ENCODE results near the gene LMO7.

- TF ChIP-seq, protein P1, sequence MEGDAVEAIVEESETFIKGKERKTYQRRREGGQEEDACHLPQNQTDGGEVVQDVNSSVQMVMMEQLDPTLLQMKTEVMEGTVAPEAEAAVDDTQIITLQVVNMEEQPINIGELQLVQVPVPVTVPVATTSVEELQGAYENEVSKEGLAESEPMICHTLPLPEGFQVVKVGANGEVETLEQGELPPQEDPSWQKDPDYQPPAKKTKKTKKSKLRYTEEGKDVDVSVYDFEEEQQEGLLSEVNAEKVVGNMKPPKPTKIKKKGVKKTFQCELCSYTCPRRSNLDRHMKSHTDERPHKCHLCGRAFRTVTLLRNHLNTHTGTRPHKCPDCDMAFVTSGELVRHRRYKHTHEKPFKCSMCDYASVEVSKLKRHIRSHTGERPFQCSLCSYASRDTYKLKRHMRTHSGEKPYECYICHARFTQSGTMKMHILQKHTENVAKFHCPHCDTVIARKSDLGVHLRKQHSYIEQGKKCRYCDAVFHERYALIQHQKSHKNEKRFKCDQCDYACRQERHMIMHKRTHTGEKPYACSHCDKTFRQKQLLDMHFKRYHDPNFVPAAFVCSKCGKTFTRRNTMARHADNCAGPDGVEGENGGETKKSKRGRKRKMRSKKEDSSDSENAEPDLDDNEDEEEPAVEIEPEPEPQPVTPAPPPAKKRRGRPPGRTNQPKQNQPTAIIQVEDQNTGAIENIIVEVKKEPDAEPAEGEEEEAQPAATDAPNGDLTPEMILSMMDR (IDR thresholded peaks at IDR 0.05) = no peak
- TF ChIP-seq POLR2A (IDR thresholded peaks at IDR 0.05) = no peak
- TF ChIP-seq POLR2AphosphoS5 (IDR thresholded peaks at IDR 0.05) = no peak
Observed at GRCh38 chr13:75897386-75897785, 261.3 kb downstream of the LMO7 start.

Measured in breast epithelium (tissue), 3 donors.